Mesodermal cell (in vitro differentiated cells): ENCODE measurements around the gene IFT88.
"Not testable (repeated sequence)": the region's sequence is repeated elsewhere in the genome, so short reads cannot be mapped to it uniquely, and the experiment has no call there.

ENCODE experiments used
- H3K27ac ChIP-seq: 2 replicates; pipeline ENCODE4 v1.7.0; 2013; ENCODE audit warnings: mild to moderate bottlenecking, low read depth, low read length, moderate library complexity; ENCODE audit not compliant: severe bottlenecking
- H3K36me3 ChIP-seq: 2 replicates; pipeline ENCODE4 v1.7.1; 2013; ENCODE audit warnings: mild to moderate bottlenecking, low read length, moderate library complexity; ENCODE audit not compliant: control insufficient read depth, insufficient read depth
- H3K4me1 ChIP-seq: one replicate; pipeline ENCODE4 v1.7.1; 2013; ENCODE audit warnings: mild to moderate bottlenecking, low read length; ENCODE audit not compliant: insufficient read depth, control insufficient read depth, poor library complexity, severe bottlenecking
- H3K4me3 ChIP-seq: 2 replicates; pipeline ENCODE4 v1.7.0; 2013; ENCODE audit warnings: low read length, control low read depth, mild to moderate bottlenecking; ENCODE audit not compliant: insufficient read depth, poor library complexity, severe bottlenecking; ENCODE audit errors: extremely low read depth
- H3K9me3 ChIP-seq: 2 replicates; pipeline ENCODE4 v1.7.1; 2013; ENCODE audit warnings: mild to moderate bottlenecking, low read length, moderate library complexity; ENCODE audit not compliant: control insufficient read depth
- WGBS, 2 experiments: methylation state at CpG; one replicate each; pipeline ENCODE4 v1.1.5; 2013; ENCODE audit warnings: missing lambda C conversion rate in 2 of 2; ENCODE audit not compliant: insufficient coverage in 2 of 2; 5-methylcytosine and 5-hydroxymethylcytosine counted together

IFT88 gene

GRCh38 chr13:20672772-20673171 lies 105.8 kb downstream of the IFT88 start:
- H3K27ac ChIP-seq = no peak overlapping the region
- 100% methylated on average over 1 of the region's 2 CpGs; no CpG with 5 or more reads in 1 of the 2 experiments for WGBS, 2 experiments
- H3K36me3 ChIP-seq = no peaks in the 10 kb centered on the region
- no peak overlapping the region for H3K4me3 ChIP-seq
- no peaks in the 10 kb centered on the region for H3K9me3 ChIP-seq
- no peaks in the 10 kb centered on the region for H3K4me1 ChIP-seq

DNA sequence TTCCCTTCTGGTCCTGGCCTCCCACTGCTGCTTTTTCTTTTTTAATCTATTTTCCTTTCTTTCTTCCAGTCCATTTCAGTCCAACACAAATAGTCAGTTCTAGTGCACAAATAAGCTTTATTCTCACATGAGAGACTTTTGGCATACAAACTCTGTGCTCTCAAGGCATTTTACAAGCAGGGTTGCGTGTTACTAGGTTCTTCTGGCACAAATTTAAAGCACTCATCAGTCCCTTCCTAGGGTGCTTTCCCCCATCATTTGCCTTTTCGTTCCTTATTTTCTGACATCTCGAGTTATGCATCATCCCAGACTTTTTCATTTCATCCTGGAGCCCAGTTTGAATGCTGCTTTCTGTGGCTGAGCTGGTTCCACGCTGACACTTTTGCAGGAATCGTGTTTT lies 106.8 kb downstream of the IFT88 start:
- Histone ChIP-seq H3K36me3 (no peaks in the 10 kb centered on the region), H3K4me3 (no peak overlapping the region), H3K9me3 (no peaks in the 10 kb centered on the region), H3K27ac (no peak overlapping the region), H3K4me1 (peaks cover under 1% of the 10 kb centered on the region)
- 85 to 94% methylated on average over 3 to 5 of the region's 5 CpGs for WGBS, 2 experiments

DNA sequence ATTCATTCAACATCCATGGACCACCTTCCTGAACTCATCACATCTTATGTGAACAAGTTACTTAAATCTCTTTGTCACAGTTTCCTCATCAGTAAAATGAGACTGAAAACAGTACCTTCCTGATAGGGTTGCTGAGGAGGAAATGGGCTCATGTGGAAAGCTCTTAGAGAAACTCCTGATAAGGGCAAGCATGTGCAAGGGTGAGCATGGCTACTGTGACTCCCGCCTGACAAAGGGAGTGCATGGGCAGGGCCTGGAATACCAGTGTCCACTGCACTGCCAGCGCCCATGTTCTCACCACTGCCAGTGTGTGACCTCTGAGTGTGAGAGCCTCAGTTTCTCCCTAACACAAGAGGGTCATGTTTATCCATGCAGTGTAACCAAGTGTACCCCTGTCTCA lies 109.3 kb downstream of the IFT88 start:
- Histone ChIP-seq H3K36me3 (no peaks in the 10 kb centered on the region), H3K4me1 (peaks cover 6% of the 10 kb centered on the region), H3K27ac (no peak overlapping the region), H3K4me3 (no peak overlapping the region), H3K9me3 (no peaks in the 10 kb centered on the region)
- WGBS, 2 experiments = 85 to 100% methylated on average over 1 to 2 of the region's 2 CpGs

DNA sequence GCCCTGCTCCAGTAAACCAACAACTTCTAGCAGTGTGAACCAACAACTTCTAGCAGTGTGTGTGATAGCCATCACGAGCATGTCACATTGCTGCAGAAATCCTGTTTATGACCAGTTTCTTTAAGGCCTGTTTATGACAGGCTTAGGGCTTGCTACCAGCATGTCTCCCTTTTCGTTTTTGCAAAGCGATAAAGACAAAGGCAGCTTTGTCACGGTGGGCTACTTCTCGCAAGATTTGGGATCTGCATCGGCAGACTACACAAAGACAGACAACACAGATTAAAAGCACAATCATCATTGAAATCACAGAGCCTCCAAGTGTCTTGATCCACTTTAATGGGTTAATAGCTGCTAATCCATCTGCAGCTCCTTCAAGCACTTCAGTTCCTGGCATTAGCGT lies 111.6 kb downstream of the IFT88 start:
- not testable (repeated sequence) for H3K36me3 ChIP-seq, H3K9me3 ChIP-seq, H3K4me1 ChIP-seq, H3K4me3 ChIP-seq
- 61 to 65% methylated on average over 6 of the region's 7 CpGs for WGBS, 2 experiments
- H3K27ac ChIP-seq = peak overlapping the region; percentile 12

GRCh38 chr13:20679879-20680278 lies 112.9 kb downstream of the IFT88 start:
- Histone ChIP-seq H3K4me3 (no peak overlapping the region), H3K27ac (no peak overlapping the region), H3K4me1 (peaks cover 6% of the 10 kb centered on the region), H3K36me3 (no peaks in the 10 kb centered on the region), H3K9me3 (no peaks in the 10 kb centered on the region)
- 100% methylated on average over 1 of the region's 3 CpGs; no CpG with 5 or more reads in 1 of the 2 experiments for WGBS, 2 experiments

DNA sequence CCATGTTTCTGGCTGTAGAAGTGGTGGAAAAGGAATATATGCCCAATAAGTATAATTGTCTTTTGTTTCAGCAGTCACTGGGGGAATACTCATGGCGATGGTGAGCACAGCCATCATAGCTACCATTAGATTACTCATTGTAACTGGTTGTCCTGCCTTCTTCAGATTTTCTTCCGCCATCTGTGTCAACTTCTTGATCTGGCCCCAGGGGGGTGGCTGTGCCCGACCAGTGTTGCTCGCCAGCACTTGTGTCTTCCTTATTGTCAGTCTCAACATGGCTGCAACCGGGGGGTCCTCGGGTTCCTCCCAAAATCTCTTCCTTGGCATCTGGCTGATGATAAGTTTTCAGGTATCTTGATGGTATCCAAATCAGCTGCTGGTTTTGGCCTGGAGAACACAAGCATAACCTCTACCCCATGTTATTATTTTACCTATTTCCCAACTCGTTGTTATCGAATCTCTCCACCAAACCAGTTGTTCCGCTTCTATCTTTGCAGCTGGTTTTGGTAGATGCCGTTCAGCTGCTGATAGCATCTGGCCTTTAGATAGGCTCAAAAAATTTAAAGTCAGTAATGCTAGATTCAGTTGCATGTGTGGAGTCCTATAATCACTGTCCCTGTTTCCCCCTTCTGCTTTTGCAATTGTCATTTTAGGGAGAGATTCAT lies 113.6 kb downstream of the IFT88 start:
- peaks cover 6% of the 10 kb centered on the region for H3K4me1 ChIP-seq
- no peaks in the 10 kb centered on the region for H3K36me3 ChIP-seq
- WGBS, 2 experiments = 95 to 97% methylated on average over 5 to 6 of the region's 10 CpGs
- no peak overlapping the region for H3K4me3 ChIP-seq
- H3K9me3 ChIP-seq = no peaks in the 10 kb centered on the region
- no peak overlapping the region for H3K27ac ChIP-seq

DNA sequence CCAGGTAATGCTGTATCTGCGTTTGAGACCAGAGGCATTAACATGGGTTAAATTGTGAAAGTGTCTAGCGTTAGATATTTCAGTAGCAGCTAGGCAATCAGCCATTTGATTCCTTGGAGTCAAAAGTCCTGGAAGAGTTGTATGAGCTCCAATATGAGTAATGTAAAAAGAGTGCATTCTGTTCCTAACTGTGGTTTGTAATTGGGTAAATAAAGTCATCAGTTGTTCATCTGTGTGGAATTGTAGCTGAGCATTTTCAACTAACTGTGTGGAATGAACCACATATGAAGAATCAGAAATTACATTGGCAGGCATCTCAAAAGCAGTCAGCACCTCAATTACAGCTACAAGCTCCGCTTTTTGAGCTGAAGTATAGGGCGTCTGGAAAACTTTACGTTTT lies 114.5 kb downstream of the IFT88 start:
- 63 to 69% methylated on average over 2 of the region's 5 CpGs for whole genome bisulfite sequencing, 2 experiments
- not testable (repeated sequence) for H3K27ac ChIP-seq, H3K36me3 ChIP-seq, H3K9me3 ChIP-seq, H3K4me1 ChIP-seq, H3K4me3 ChIP-seq

- H3K27ac ChIP-seq = no peak overlapping the region
- H3K9me3 ChIP-seq = no peaks in the 10 kb centered on the region
- H3K4me3 ChIP-seq = no peak overlapping the region
- no peaks in the 10 kb centered on the region for H3K36me3 ChIP-seq
- 100% methylated on average over 1 of the region's 1 CpG; no CpG with 5 or more reads in 1 of the 2 experiments for WGBS, 2 experiments
- H3K4me1 ChIP-seq = peaks cover 6% of the 10 kb centered on the region
Observed at GRCh38 chr13:20682061-20682460, 115.1 kb downstream of the IFT88 start.

GRCh38 chr13:20684041-20684440 lies 117.1 kb downstream of the IFT88 start:
- H3K36me3 ChIP-seq = no peaks in the 10 kb centered on the region
- no peak overlapping the region for H3K4me3 ChIP-seq
- 71 to 89% methylated on average over 1 to 4 of the region's 4 CpGs for WGBS, 2 experiments
- no peak overlapping the region for H3K27ac ChIP-seq
- peaks cover 2% of the 10 kb centered on the region for H3K4me1 ChIP-seq
- no peaks in the 10 kb centered on the region for H3K9me3 ChIP-seq

DNA sequence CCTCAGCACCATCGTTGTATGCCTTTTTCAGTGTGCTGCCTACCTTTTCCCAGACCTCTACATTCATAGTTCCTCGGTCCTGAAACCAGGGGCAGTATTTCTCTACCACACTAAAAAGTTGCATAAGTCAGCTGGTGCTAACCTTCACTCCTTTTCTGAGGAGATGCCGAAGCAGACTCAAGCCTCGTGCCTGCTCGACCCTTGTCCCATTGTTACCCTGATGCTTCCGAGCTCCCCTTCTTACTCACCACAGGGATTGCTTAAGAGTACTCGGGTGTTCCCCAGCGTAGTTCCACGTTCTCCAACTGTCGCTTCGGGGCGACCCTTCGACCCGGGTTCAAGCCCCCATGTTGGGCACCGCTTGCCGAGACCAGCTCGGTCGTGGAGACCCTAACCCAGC lies 117.6 kb downstream of the IFT88 start:
- WGBS, 2 experiments = 75 to 78% methylated on average over 9 to 10 of the region's 18 CpGs
- no peaks in the 10 kb centered on the region for H3K36me3 ChIP-seq
- no peak overlapping the region for H3K27ac ChIP-seq
- H3K4me3 ChIP-seq = no peak overlapping the region
- H3K9me3 ChIP-seq = no peaks in the 10 kb centered on the region
- no peaks in the 10 kb centered on the region for H3K4me1 ChIP-seq

GRCh38 chr13:20685092-20685491 lies 118.1 kb downstream of the IFT88 start:
- WGBS, 2 experiments = 74 to 100% methylated on average over 1 to 5 of the region's 6 CpGs
- no peak overlapping the region for H3K4me3 ChIP-seq
- H3K9me3 ChIP-seq = no peaks in the 10 kb centered on the region
- H3K27ac ChIP-seq = no peak overlapping the region
- no peaks in the 10 kb centered on the region for H3K36me3 ChIP-seq
- no peaks in the 10 kb centered on the region for H3K4me1 ChIP-seq
